MV-4-11 (cell line): ENCODE results near the gene MTFP1.
"Not testable (repeated sequence)": the region's sequence is repeated elsewhere in the genome, so short reads cannot be mapped to it uniquely, and the experiment has no call there.

Source experiments
- DNase-seq: peaks from one replicate; lab custom pipeline; 2025; lab: John Stamatoyannopoulos, UW

MTFP1 gene

GRCh38 chr22:30455075-30455840 is 29.7 kb downstream of the MTFP1 start:
- no peak for DNase-seq

DNA sequence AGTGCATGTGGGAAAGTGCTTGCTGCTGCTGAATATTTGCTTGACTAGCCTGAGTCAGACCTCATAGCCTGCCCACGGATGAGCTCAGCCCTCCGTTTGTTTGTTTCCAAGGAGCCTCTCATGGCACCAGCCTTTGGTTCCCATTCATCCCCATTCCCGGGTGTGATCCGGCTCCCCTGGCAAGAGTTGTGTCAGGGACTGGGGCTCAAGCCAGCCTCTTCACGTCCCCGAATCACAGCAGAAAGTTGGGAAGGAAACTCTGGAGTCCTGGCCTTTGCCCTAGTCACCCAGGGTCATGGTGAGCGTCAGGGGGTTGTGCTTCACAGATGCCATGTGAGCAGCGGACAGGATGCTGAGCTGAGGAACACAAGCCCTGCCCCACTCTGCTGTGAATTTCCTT is 32.4 kb downstream of the MTFP1 start:
- no peak for DNase-seq

GRCh38 chr22:30459181-30460052 is 33.8 kb downstream of the MTFP1 start:
- no peak for DNase-seq

GRCh38 chr22:30460147-30460546 is 34.6 kb downstream of the MTFP1 start:
- DNase-seq: no peak

DNA sequence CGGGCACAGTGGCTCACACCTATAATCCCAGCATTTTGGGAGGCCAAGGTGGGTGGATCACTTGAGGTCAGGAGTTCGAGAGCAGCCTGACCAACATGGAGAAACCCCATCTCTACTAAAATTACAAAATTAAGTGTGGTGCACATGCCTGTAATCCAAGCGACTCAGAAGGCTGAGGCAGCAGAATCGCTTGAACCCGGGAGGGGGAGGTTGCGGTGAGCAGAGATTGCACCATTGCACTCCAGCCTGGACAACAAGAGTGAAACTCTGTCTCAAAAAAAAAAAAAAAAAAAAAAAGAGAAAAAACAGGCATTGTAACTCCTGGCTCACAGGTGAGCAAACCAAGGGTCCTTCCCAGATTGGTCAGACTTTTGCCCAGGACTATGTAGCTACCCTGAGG is 35.0 kb downstream of the MTFP1 start:
- not testable (repeated sequence) for DNase-seq

GRCh38 chr22:30469165-30469564 is 43.6 kb downstream of the MTFP1 start:
- DNase-seq: no peak

DNA sequence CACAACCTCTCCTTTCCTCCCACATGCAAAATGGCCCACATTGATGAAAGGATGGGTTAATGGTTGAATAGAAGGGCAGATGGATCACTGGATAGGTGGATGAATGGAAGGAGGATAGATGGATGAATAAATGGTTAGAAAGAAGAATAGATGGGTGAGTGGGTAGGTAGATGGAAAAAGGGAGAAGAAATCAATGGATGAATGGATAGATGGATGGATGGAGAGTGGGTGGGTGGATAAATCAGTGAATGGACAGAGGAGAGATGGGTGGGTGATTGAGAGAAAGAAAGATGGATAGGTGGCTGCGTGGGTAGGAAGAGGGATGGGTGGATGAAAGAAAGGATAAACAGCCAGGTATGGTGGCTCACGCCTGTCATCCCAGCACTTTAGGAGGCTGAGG is 45.1 kb downstream of the MTFP1 start:
- no peak for DNase-seq

- no peak for DNase-seq
These were observed 46.2 kb downstream of the MTFP1 start, which contains the start of gene SEC14L3 for GRCh38 chr22:30471616-30472318. SEC14L3 (minus strand) TSS chr22:30472017; CDS start chr22:30471958, 59 bp downstream.

DNA sequence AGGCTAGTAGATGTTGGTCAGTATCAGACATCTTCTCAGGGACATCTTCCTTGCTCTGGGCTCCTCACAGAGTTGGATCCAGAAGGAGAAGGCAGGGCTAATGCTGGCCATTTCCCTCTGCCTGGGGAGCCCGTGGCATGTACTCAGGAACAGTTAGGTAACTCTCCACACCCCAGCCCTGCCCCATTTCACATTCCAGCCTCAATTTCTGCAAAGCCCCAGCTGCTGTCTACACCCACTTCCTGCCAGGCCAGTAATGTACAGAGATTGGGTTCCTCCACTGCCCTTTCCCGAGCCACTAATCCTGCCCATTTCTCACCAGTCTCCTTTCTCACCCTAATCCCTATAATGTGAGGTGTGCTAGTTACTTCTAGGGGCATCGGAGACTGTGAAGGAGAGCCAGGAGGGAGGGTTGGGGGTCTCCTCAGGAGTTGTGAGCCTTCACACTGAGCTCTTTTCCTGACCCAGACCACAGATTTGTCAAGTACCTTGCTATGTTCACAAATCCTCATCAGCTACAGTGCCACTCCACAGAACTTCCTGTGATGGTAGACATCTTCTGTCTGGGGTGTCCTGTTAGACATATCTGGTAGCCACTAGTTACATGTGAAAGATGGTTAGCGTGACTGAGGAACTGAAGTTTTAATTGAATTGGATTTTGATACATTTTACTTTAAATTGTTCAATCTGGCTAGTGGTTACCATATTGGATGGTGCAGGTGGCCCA is 47.6 kb downstream of the MTFP1 start:
- DNase-seq: no peak

DNA sequence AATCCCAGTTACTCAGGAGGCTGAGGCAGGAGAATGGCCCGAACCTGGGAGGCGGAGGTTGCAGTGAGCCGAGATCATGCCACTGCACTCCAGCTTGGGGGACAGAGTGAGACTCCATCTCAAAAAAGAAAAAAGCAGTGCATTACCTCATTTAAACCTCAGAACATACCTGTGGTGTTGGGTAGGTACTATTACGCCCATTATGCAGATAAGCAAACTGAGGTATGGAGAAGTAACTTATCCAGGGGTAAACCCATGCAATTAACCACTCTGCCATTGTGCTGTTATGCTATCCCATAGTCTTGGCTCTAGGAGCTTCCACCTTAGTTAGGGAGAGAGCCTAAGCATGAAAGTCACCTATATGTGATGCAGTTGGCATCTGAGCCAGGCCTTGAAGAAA is 48.6 kb downstream of the MTFP1 start:
- DNase-seq: no peak

DNA sequence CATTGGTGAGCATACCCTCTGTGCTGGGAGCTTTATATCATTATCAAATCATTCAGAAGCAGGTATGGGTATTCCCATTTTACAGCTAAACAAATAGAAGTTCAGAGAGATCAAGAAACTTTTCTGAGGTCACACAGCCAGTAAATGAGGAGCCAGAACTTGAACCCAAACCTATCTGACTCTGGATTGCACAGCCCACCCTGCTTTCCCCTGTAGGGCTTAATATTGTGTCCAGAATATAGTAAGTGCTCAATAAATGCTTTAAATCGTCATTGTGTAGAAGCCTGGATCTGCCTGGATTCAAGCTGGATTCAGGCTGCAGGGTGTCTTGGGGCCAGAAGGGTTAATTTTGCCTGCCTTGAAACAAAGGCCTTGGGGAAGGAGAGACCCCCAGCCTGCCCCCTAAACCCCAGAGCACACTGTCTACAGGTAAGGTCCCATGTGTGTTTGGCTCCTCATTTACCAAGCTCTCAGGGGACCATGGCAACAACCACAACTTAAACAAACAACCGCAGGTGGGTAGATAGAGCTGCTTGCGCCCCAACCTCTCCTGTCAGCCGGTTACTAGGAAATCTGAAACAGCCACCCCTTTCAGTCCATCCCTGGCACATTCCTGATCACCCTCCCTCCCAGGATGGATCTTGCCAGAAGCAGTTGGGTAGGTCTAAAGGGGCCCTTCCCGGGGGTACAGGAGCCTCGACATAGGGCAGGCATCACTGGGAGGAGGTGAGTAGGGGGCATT is 49.3 kb downstream of the MTFP1 start:
- no peak for DNase-seq
